HG02938 (cell line): ENCODE results near the gene LRRC28.
A peak's percentile ranks its signal among the peaks of the same experiment; 100 is the strongest.

Source experiments
- ATAC-seq: cut with Tn5 transposase; IDR thresholded peaks from one replicate; pipeline ENCODE4 v1.9.1; 2021; ENCODE audit warnings: mild to moderate bottlenecking, moderate library complexity; ENCODE audit not compliant: unreplicated experiment

LRRC28 gene

GRCh38 chr15:99341786-99342185, 90.5 kb downstream of the LRRC28 start:
- no peak for ATAC-seq

GRCh38 chr15:99343208-99343607, 91.9 kb downstream of the LRRC28 start:
- ATAC-seq: no peak

- ATAC-seq: no peak
Measured at GRCh38 chr15:99343881-99344551, 92.7 kb downstream of the LRRC28 start.

- ATAC-seq: no peak
Measured at GRCh38 chr15:99344639-99345038, 93.4 kb downstream of the LRRC28 start.

GRCh38 chr15:99345242-99345641, 94.0 kb downstream of the LRRC28 start:
- ATAC-seq: no peak

GRCh38 chr15:99345832-99346462, 94.7 kb downstream of the LRRC28 start:
- ATAC-seq: no peak

GRCh38 chr15:99347574-99347973, 96.3 kb downstream of the LRRC28 start:
- no peak for ATAC-seq

- ATAC-seq: peak; percentile 64
Measured at GRCh38 chr15:99348412-99348811, 97.1 kb downstream of the LRRC28 start.

- no peak for ATAC-seq
Measured at GRCh38 chr15:99350408-99350807, 99.1 kb downstream of the LRRC28 start.

GRCh38 chr15:99359769-99360168, 108.5 kb downstream of the LRRC28 start:
- no peak for ATAC-seq

- ATAC-seq: no peak
Measured at GRCh38 chr15:99361545-99362185, 110.4 kb downstream of the LRRC28 start.

- ATAC-seq: peak; percentile 98
Measured at GRCh38 chr15:99365242-99365641, 114.0 kb downstream of the LRRC28 start.

GRCh38 chr15:99366013-99366412, 114.7 kb downstream of the LRRC28 start:
- ATAC-seq: no peak

GRCh38 chr15:99368743-99369142, 117.5 kb downstream of the LRRC28 start:
- no peak for ATAC-seq

- ATAC-seq: no peak
Measured at GRCh38 chr15:99369196-99369595, 117.9 kb downstream of the LRRC28 start.

- ATAC-seq: peak; percentile 78
Measured at GRCh38 chr15:99371180-99372103, 120.2 kb downstream of the LRRC28 start.

- ATAC-seq: no peak
Measured at GRCh38 chr15:99385005-99385669, 133.9 kb downstream of the LRRC28 start.

- no peak for ATAC-seq
Measured at GRCh38 chr15:99385865-99386264, 134.6 kb downstream of the LRRC28 start.

GRCh38 chr15:99386391-99386790, 135.1 kb downstream of the LRRC28 start:
- ATAC-seq: no peak

GRCh38 chr15:99387421-99388168, 136.3 kb downstream of the LRRC28 start:
- ATAC-seq: no peak
